Frontal cortex (tissue), 4 donors: ENCODE data around the gene IGFBP4. TPM values are rescaled to one million over a fixed set of nuclear protein-coding genes. Genes with fewer than 3 reads are reported as not detected.

ENCODE experiments used
- DNase-seq, 2 donors: peaks; one replicate each; pipeline ENCODE4 v3.0.0; 2012; ENCODE audit warnings: low spot score in 2 of 2
- FAIRE-seq: peaks from 2 replicates; lab custom pipeline; 2012; peaks lifted over from hg19 to GRCh38; lab: Jason Lieb, UNC
- total RNA-seq: library from RNA; depleted of rRNA; stranded (reverse); fragments of >200 nt; gene quantifications from one replicate; pipeline ENCODE4 v1.2.3, GENCODE V29; 2014
- donor health status: control.
- donor health status: control.
- donor health status: control.

The IGFBP4 gene
- total RNA-seq, 1 donor from 2014 or later = 7.3 TPM

- FAIRE-seq = no peak
- no peak for DNase-seq
Observed at GRCh38 chr17:40467281-40467867, 24.1 kb downstream of the IGFBP4 start.

DNA sequence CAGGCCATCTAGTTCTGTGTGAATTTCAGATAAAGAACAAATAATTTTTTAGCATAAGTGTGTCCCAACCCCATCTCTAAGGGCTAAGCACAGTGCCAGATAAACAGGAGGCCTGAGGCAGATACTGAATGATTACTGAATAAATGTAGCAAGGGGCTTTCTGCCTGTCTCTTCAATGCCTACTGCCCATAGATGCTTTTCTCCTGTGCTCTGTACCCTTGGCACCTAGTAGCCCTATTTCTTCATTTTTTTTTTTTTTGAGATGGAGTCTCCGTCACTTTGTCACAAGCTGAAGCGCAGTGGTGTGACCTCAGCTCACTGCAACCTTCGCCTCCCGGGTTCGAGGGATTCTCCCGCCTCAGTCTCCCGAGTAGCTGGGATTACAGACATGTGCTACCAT is 25.3 kb downstream of the IGFBP4 start:
- DNase-seq (no peak), FAIRE-seq (no peak)

DNA sequence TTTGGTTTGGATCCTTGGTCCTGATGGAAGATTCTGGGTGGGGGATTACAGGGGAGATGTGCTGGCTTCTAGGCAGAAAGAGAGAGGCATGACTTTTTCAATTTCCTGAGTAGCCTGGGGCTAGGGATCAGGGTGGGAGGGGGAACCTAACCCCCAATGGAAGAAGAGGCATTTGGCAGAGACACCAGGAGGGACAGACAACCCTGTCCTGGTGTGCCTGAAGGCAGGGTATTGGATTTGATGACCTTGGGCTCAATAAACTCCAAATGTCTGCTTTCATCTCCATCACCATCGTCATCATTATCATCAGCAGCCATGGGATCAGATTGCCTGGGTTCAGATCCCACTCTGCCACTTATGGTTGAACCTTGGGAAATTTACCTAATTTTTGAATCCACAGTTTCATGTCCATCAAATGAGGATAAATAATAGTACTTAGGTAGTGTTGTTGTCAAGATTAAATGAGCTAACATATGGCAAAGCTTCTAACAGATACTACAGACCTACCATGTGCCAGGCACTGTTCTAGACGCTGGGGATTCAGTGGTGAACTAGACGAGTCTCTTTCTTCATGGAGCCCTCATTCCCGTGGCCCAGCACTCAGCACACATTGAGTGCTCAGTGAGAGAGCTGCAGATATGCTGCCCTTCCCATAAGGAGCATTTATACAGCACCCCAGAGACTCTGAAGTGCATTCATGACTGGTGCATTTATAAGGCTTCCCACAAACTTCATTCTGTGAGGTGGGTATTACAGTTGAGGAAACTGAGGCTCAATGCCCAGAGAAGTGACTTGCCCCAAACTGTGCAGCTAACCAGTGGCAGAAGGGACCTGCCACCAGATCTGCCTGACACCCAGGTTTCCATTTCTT is 26.8 kb downstream of the IGFBP4 start:
- DNase-seq = no peak
- no peak for FAIRE-seq

DNA sequence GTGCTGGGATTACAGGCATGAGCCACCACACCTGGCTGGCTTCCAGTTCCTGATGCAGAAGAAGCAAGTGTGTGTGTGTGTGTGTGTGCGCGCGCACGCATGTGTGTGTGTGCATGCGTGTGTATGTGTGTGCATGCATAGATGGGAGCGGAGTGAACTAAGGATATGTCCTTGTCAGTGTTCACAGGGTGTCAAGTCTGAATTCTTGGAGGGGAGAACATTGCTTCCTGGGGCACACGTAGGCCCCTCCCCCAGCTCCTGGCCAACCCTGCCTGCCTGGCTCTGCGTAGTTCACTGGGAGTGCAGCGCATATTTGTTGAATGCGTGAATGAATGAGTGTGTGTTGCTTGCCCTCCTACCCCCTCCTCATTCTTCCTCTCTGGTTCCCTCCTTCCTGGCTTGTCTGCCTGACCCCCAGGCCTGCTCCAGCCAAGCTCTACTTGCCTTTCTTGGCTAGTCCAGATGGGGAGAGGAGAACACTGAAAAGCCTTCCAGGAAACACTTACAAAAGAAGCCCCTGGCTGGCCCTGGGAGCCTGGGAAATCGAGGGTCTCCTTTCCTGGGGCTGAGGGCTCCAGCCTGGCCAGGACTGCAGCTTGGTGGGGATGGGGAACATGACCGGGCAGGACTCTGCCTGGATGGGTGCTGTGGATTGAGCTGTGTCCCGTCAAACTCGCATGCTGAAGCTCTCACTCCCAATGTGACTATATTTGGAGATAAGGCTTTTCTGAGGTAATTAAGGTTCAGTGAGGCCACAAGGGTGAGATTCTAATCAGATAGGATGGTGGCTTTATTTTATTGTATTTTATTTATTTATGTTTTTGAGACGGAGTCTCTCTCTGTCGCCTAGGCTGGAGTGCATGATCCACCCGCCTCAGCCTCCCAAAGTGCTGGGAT is 27.9 kb downstream of the IGFBP4 start:
- FAIRE-seq (no peak), DNase-seq (no peak)

DNA sequence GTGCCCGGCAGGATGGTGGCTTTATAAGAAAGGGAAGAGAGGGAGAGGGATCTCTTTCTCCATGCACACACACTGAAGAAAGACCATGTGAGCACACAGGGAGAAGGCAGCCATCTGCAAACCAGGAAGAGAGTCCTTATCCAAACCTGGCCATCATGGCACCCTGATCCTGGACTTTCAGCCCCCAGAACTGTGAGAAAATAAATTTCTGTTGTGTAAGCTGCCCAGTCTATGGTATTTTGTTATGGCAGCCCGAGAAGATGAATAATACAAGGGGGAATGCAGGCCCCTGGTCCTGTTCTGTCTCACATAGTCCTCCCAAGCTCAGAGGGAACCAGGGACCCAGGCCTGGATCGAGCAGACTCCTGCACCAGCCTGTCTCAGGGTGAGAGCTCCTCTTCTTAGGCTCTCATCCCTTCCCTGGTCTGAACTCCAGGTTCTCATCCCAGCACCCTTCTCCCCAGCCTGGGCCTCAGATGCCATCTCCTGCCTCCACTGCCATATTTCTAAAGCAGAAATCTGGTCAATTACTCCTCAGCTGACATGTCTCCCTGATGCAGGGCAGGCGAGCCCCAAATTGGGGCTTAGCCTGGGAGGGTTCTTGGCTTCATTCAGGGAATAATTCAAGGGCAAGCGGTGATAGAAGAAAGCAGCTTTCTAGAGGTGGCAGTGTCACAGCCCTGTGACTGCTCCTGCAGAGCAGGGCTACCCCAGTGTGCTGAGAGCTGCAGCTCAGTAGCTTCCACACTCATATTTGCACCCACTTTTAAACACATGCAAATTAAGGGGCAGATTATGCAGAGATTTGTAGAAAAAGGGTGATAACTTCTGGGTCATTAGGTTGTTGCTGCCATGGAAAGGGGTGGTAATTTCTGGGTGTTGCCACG is 28.8 kb downstream of the IGFBP4 start:
- FAIRE-seq = no peak
- DNase-seq = no peak

DNA sequence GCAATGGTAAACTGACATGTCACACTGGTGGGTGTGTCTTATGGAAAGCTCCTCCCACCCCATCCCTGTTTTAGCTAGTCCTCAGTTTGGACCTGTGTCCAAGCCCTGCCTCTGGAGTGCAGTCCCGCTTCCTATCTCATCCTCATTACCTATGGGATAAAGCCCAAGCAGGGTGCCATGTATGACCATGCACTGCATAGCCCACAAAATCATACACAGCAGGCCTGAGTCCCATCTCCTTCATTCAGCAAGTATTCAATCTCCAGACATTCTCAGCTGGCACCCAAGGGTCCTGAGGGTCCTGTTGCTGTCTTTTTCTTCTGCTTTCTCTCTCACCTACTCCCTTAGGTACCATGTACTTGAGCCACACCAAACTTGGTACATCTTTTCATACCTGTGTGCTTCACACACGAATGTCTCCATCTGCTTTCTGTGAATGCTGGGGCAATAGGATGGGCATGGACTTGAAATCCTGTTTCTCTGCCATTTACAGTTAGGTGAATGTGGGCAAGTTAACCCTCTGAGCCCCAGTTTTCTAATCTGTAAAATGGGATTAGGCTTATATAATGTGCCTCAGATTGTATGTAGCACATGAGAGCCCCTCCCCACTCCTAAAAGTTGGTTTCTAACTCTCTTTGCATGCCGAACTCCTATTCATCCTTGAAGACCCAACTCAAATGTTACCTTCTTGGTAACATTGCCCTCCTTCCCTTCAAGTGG is 29.6 kb downstream of the IGFBP4 start:
- no peak for FAIRE-seq
- DNase-seq = no peak

- FAIRE-seq (no peak), DNase-seq (no peak)
Observed at GRCh38 chr17:40473573-40474365, 30.5 kb downstream of the IGFBP4 start.

GRCh38 chr17:40474419-40475002 is 31.3 kb downstream of the IGFBP4 start:
- FAIRE-seq = no peak
- DNase-seq = no peak

DNA sequence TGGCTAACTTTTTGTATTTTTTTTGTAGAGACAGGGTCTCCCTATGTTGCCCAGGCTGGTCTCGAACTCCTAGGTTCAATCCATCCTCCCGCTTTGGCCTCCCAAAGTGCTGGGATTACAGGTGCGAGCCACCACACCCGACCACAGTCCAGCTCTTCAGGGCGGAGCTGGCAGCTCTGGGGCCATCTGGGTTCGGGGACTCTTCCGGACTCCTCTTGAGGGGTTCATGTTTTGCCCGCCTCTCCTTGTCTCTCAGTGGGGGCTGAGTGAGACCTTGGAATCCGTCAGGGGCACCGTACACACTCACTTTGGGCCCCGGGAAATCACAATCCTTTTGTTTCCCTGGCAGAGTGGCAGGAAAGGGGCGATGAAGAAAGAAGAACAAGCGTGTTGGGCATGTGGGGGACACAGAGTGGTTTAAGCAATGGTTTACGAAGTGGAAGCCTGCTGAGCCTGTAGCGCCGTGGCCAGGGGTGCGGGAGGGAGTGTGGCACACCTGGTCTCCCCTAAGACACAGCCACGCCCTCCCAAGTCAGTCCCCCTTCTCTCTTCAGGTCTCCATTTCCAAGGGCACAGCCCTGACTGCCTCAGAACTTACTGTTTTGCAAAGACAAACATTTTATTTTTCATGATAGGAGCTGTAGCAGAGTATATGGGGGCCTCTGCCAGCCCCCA is 32.1 kb downstream of the IGFBP4 start:
- FAIRE-seq = no peak
- DNase-seq = no peak

GRCh38 chr17:40477796-40478195 is 34.5 kb downstream of the IGFBP4 start:
- DNase-seq (no peak), FAIRE-seq (no peak)

- FAIRE-seq (no peak), DNase-seq (no peak)
Observed at GRCh38 chr17:40478486-40478885, 35.2 kb downstream of the IGFBP4 start.

DNA sequence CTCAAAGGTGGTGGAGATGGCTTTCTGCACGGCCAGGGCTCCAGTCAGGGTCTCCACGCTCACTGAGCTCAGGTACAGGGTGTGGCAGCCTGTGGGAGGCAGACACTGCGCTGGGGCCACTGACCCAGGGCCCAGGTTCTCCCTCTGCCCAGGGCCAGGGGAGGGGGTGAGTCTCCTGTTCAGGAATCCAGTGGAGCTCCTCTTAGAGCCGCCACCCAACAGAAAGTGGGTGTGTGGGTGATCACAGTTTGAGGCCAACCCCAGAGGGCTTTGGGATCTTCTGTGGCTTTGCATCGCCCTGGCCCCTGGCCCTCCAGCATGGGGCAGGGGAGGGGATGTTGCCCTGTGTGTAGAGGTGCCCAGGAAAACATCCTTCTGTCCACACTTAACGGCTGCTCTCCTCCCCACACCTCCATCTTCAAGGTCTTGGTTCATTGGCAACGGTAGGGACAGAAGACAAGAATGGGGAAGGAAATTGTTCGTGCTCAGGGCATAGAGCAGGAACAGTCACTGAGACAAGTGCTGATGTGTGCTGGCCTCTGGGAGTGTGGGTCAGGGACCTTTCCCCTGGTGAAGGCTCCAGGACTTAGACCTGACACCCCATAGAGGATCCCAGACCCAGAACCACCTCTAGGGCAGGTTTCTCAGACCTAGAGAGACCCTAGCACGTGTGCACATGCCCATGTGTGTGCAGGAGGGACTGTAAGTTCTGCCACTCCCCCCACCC is 36.7 kb downstream of the IGFBP4 start:
- no peak for DNase-seq
- FAIRE-seq = no peak

DNA sequence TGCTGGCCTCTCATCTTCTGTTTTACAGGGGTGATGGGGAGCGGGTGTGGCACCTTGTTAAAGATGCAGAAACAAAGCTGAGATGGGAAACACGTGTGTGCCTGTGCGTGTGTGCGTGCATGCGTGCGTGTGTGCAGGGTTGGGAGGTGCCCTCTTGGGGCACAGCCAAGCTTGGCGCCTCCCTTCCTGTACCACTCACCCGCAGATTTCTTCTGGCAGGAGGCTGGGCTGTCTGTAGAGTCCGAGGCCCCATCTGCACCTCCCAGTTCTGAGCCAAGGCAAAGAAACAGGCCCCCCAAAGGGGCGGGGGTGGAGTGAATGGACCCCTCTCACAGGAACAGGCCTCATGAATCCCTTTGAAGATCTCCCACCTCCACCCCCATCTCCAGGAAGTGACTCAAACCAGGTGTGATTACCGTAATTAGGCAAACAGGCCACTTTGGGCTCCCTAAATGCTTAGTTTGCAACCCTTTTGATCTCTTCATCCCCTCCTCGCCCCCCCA is 37.3 kb downstream of the IGFBP4 start:
- DNase-seq (no peak), FAIRE-seq (no peak)

- FAIRE-seq (no peak), DNase-seq (no peak)
Observed at GRCh38 chr17:40481106-40481505, 37.9 kb downstream of the IGFBP4 start.

- FAIRE-seq (no peak), DNase-seq (no peak)
Observed at GRCh38 chr17:40482722-40483121, 39.5 kb downstream of the IGFBP4 start.

DNA sequence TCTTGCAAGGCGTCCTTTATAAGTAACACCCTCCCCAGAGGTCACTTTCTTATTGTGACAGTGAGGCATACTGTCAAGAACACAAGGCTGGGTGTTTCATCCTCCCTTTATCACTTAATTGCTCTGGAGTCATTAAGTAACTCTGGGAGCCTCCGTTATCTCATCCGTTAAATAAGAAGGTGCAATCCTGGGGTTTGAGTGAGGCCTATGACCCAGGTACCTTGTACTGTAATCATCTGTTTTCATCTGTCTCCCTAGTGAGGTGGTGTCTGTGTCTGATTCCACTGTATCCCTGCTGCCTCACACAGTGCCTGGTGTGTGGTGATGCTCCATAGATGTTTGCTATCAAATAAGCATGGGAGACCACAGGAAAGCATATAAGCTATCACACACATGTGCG is 40.4 kb downstream of the IGFBP4 start:
- DNase-seq = no peak
- no peak for FAIRE-seq
